Large intestine (tissue), 3 donors: Measurements from ENCODE around the gene IFT74. TPM values are rescaled to one million over a fixed set of nuclear protein-coding genes. Genes with fewer than 3 reads are reported as not detected.

Source experiments
- DNase-seq, 2 donors: peaks; one replicate each; pipeline versions ENCODE4 v3.0.0 to v3.0.0-alpha.2; 2013
- H3K27ac ChIP-seq: one replicate; pipeline ENCODE4 v1.5.1; 2013; ENCODE audit warnings: low read length
- H3K27me3 ChIP-seq: 2 replicates; pipeline ENCODE4 v1.6.1; 2013; ENCODE audit warnings: low read length; ENCODE audit not compliant: control insufficient read depth, insufficient read depth
- H3K36me3 ChIP-seq: 2 replicates; pipeline ENCODE4 v1.6.1; 2013; ENCODE audit warnings: low read length; ENCODE audit not compliant: control insufficient read depth, insufficient read depth
- H3K4me1 ChIP-seq: one replicate; pipeline ENCODE4 v1.6.1; 2013; ENCODE audit warnings: low read length; ENCODE audit not compliant: control insufficient read depth, insufficient read depth
- H3K4me3 ChIP-seq: one replicate; pipeline ENCODE4 v1.5.1; 2013; ENCODE audit warnings: low read length
- H3K9me3 ChIP-seq: one replicate; pipeline ENCODE4 v1.6.1; 2013; ENCODE audit warnings: mild to moderate bottlenecking, low read depth, low read length, moderate library complexity; ENCODE audit not compliant: control insufficient read depth
- WGBS: methylation state at CpG from one replicate; pipeline ENCODE4 v1.1.5; 2013; ENCODE audit warnings: low lambda C conversion rate; ENCODE audit not compliant: insufficient coverage; 5-methylcytosine and 5-hydroxymethylcytosine counted together
- polyA plus RNA-seq: library from polyadenylated mRNA; unstranded; fragments of 120-200 nt; gene quantifications from one replicate; pipeline ENCODE4 v1.2.1, GENCODE V29; 2013

IFT74 gene
- polyA plus RNA-seq, 1 donor = 20.8 TPM

DNA sequence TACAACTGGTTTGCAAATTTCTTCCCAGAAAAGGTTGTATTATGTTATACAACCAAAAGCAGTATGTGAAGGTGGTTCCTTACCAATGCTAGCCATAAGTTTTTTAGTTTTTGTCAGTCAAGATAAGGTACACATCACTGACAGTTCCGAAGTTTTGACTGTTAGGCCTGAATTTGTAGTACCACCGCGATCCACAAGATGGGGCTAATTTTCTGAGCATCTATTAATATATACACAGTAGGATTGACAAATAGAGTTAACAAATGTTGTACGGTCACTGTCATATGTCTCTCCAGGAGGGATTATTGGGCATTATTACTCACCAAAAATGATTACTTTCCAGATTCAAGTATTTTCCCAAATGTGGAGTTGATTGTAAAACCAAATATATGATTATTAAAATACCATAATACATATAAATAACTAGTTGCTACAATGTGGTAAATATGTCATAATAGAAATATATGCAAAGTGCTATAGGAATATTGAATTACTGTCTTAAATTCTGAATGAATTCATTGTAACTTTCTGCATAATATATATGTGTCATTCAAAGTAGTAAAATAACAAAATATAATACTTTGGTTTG is 77.7 kb downstream of the IFT74 start:
- Histone ChIP-seq H3K9me3 (no peaks in the 10 kb centered on the region), H3K27me3 (no peaks in the 10 kb centered on the region), H3K4me3 (no peak overlapping the region), H3K27ac (no peak overlapping the region), H3K4me1 (no peaks in the 10 kb centered on the region), H3K36me3 (peaks cover 5% of the 10 kb centered on the region)
- no CpG with 5 or more reads among the region's 4 CpGs for WGBS
- DNase-seq = peak; percentile 15 to 38

DNA sequence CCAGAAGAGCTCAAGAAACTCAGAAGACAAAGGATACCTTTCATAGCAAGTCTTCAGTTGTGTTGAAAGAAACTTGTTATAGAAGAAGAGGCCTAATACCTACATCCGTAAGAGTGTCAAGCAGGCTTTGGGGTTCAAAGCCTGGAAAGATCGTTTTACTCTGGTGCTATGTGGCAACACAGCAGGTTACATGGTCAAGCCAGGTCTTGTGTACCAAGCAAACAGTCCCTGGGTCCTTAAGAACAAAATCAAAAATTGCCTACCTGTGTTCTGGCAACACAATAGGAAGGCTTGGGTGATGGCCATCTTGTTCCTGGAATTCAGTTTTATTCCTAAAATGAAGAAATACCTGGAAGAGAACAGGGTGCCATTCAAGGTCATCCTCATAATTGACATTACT is 81.3 kb downstream of the IFT74 start:
- H3K36me3 ChIP-seq = peaks cover 5% of the 10 kb centered on the region
- no CpG with 5 or more reads among the region's 2 CpGs for WGBS

DNA sequence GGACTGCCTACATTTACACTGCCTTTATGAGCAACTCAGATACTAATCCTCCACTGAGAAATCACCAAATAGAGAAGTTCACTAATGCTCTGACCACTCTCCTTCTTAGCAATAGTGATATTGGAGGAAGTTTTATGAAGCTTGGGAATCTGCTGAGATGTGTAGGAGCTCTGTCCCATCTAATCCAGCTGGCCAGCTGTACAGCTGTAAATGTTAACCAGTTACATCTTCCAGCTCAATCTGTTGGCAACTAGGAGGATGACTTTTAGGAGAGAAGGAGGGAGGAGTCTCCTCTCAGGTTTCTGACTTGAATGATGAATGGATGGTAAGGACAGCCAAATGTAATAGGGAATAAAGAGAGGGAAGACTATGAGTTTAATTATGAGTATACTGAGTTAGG is 85.5 kb downstream of the IFT74 start:
- Histone ChIP-seq H3K27ac (no peak overlapping the region), H3K4me1 (no peaks in the 10 kb centered on the region), H3K27me3 (no peaks in the 10 kb centered on the region), H3K9me3 (no peaks in the 10 kb centered on the region), H3K4me3 (no peak overlapping the region), H3K36me3 (peaks cover 10% of the 10 kb centered on the region)
- no peak for DNase-seq

More for the DNA sequence above, 81.3 kb downstream of the IFT74 start:
- Histone ChIP-seq H3K27ac (no peak overlapping the region), H3K4me1 (no peaks in the 10 kb centered on the region), H3K9me3 (no peaks in the 10 kb centered on the region), H3K27me3 (no peaks in the 10 kb centered on the region), H3K4me3 (no peak overlapping the region)
- DNase-seq = no peak

DNA sequence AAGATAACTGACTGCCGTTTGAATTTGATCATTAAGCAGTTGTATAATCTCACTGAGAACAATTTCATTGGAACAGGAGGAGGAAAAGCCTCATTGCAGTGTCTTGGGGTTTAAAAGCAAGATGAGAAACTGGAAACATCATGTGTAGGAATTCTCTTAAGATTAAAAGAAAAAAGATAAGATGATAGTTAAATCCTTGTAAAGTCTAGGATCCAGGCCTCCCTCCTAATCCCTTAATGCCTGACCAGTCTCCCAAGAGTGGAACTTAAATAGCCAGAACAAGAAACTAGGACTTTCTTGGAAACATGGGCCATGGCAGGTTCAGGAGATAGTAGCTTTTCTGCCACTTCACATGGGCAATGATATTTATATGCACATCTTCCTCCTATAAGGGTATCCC is 86.3 kb downstream of the IFT74 start:
- H3K4me1 ChIP-seq = no peaks in the 10 kb centered on the region
- H3K27ac ChIP-seq = no peak overlapping the region
- DNase-seq = no peak
- 100% methylated on average over 1 of the region's 1 CpG for WGBS
- no peak overlapping the region for H3K4me3 ChIP-seq
- H3K9me3 ChIP-seq = no peaks in the 10 kb centered on the region
- H3K27me3 ChIP-seq = no peaks in the 10 kb centered on the region
- H3K36me3 ChIP-seq = peaks cover 6% of the 10 kb centered on the region

DNA sequence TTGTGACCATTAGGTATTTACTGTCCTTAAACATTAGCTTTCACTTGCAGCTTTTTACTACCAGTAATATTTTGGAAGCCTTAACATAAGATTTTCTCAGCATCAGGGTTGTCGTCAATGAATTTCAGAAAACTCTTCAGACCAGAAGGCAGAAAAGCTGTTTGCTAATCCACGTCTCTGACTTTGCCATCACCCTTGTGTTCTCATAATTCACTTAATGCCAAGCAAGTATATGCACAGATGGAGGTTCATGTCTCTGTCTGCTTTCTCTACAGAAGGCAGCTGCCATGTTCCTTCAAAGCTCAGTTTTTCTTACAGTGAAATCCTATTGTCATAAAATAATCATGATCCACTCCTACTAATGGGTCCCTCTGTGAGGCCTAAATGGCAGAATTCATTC is 87.0 kb downstream of the IFT74 start:
- H3K27me3 ChIP-seq = no peaks in the 10 kb centered on the region
- H3K9me3 ChIP-seq = no peaks in the 10 kb centered on the region
- H3K27ac ChIP-seq = no peak overlapping the region
- H3K36me3 ChIP-seq = peaks cover 5% of the 10 kb centered on the region
- WGBS = 100% methylated on average over 1 of the region's 2 CpGs
- no peak overlapping the region for H3K4me3 ChIP-seq
- no peaks in the 10 kb centered on the region for H3K4me1 ChIP-seq
- DNase-seq = no peak

DNA sequence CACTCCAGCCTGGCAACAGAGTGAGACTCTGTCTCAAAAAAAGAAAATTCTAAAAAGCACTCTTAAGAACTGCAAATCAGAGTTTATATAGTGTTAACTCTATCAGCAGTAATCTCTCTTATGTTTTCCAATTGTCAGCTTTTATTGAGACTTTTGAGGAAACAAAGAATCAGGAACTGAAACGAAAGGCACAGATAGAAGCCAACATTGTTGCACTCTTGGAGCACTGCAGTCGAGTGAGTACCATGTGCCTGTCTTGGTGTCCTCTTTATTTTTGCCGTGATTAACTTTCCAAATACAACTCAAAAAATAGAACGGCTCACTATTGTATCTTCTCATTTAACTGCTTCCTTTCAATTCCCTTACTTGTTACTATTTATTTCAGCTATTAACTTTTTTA is 90.9 kb downstream of the IFT74 start:
- DNase-seq = no peak
- H3K36me3 ChIP-seq = peaks cover 7% of the 10 kb centered on the region
- H3K27me3 ChIP-seq = no peaks in the 10 kb centered on the region
- WGBS = 91% methylated on average over 2 of the region's 4 CpGs
- no peak overlapping the region for H3K4me3 ChIP-seq
- H3K27ac ChIP-seq = no peak overlapping the region
- no peaks in the 10 kb centered on the region for H3K9me3 ChIP-seq
- H3K4me1 ChIP-seq = no peaks in the 10 kb centered on the region

DNA sequence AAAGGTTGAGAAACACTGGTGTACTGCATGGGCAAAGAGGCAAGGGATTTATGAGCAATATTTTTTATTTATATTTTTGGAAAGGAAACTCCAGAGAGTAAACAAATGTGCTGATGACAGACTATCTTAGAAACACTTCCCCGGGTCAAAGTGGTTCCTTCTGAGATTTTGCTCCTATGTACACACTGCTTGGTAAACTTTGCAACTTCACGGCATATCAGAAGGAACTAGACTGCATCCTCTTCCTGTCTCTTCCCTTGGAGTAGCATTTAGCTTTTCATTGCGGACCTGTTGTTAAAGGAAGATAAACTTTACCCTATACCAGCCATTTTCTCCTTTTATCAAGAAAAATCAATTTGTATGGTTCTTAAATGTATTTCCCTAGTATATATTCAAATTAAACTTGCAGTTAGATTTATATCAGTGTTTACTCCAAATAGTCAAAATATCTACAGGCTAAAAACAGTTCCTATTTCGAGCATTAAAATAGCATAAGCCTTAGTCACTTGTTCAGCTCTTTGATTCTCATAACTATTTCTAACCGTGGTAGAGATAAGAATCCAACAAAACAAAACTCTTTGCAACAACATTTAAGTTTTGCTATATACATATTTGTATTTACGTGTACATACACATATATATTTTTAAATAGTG is 97.3 kb downstream of the IFT74 start:
- Histone ChIP-seq H3K9me3 (no peaks in the 10 kb centered on the region), H3K27me3 (no peaks in the 10 kb centered on the region)
- WGBS = 30% methylated on average over 4 of the region's 6 CpGs

DNA sequence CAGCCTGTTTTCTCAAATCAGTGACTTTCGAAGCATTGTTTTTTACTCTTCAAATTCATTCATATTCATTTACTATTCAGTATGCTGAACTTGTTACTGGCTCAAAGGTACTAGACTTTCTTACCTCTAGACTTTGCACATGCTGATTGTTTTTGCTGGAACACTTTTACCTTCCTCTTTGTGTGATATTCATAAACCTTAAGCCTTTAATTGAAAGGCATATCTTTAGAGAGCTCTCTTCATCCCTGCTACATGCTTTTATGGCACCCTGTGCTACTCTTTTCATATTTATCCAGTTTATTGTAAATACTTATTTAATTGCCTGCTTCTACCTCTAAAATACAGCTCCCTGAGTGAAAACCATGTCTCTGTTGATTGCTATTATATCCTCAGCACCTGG is 97.9 kb downstream of the IFT74 start:
- WGBS = 100% methylated on average over 1 of the region's 1 CpG
- DNase-seq = no peak
- Histone ChIP-seq H3K4me1 (no peaks in the 10 kb centered on the region), H3K27me3 (no peaks in the 10 kb centered on the region), H3K9me3 (no peaks in the 10 kb centered on the region), H3K27ac (no peak overlapping the region), H3K36me3 (peaks cover 7% of the 10 kb centered on the region), H3K4me3 (no peak overlapping the region)

More for the DNA sequence above, 97.3 kb downstream of the IFT74 start:
- no peak for DNase-seq
- peaks cover 7% of the 10 kb centered on the region for H3K36me3 ChIP-seq
- no peak overlapping the region for H3K4me3 ChIP-seq
- no peaks in the 10 kb centered on the region for H3K4me1 ChIP-seq
- no peak overlapping the region for H3K27ac ChIP-seq

DNA sequence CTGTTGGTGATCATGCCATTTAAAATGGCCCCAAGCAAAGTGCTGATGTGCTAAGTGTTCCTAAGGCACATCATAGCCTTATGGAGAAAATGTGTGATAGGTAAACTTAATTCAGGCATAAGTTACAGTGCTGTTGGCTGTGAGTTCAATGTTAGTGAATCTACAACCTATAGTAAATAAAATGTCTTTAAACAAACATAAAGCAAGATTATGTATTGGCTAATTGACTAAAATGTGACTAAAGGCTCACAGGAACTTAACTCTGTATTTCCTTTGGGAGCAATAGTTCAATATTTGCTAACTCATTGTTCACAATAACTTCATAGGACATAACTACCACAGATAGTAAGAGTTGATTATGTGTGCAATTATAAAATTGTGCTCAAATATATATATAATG is 98.6 kb downstream of the IFT74 start:
- Histone ChIP-seq H3K4me1 (no peaks in the 10 kb centered on the region), H3K4me3 (no peak overlapping the region), H3K36me3 (peaks cover 7% of the 10 kb centered on the region), H3K9me3 (no peaks in the 10 kb centered on the region), H3K27ac (no peak overlapping the region), H3K27me3 (no peaks in the 10 kb centered on the region)
- no peak for DNase-seq

DNA sequence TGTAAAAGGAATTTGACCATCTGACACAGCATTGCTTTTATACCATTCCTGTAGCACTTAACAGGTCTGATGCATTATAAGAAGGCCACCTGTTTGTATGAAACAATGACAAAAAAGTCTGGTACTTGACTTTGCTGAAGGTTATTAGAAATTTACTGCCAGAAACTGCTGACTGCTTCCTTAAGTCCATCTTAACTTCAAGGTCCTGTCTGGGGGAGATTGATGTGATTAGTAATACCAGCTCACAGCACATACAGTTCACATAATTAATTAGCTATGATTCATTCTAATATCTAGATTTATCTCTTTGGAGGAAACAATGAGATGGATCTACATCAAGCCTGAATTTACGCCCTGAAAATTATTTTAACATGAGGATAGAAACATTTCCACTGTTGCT is 103.2 kb downstream of the IFT74 start:
- H3K4me1 ChIP-seq = no peaks in the 10 kb centered on the region
- no peak overlapping the region for H3K4me3 ChIP-seq
- H3K27me3 ChIP-seq = no peaks in the 10 kb centered on the region
- no peaks in the 10 kb centered on the region for H3K9me3 ChIP-seq
- no peak for DNase-seq
- no peak overlapping the region for H3K27ac ChIP-seq
- H3K36me3 ChIP-seq = peaks cover 13% of the 10 kb centered on the region
- 92% methylated on average over 1 of the region's 1 CpG for WGBS

DNA sequence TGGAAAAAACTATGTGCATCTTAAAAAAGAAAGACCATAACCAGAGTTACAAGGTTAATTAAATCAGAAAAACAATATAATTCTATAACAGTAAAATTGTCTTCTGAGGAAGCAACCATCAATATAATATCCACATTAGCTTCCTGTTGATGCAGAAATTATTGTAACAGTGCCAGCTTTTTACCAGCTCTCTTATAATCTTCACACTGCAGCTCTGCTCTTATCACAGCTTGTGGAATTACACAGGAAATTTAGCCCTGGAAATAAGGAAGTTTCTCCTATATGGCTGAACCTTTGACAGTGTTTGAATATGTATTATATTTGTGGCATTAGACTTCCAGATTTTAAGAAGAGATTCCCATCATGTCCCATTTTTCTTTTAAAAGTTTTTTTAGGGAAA is 103.7 kb downstream of the IFT74 start:
- H3K36me3 ChIP-seq = peaks cover 13% of the 10 kb centered on the region
- H3K27ac ChIP-seq = no peak overlapping the region
- no peaks in the 10 kb centered on the region for H3K9me3 ChIP-seq
- no peaks in the 10 kb centered on the region for H3K27me3 ChIP-seq
- H3K4me3 ChIP-seq = no peak overlapping the region
- H3K4me1 ChIP-seq = no peaks in the 10 kb centered on the region
- DNase-seq = peak in 1 of 2 donors; percentile 9
